ENCODE measurements around the gene CLEC5A.
"Not testable (repeated sequence)": the region's sequence is repeated elsewhere in the genome, so short reads cannot be mapped to it uniquely, and the experiment has no call there.

The CLEC5A gene

GRCh38 chr7:141949451-141949850, 2.7 kb upstream of the CLEC5A start:
- no peak for DNase-seq (ENCODE audit: low read depth in 2 of 3, low spot score in 2 of 3)

GRCh38 chr7:141949021-141949420, 2.2 kb upstream of the CLEC5A start:
- DNase-seq (ENCODE audit: low read depth in 2 of 3, low spot score in 2 of 3): no peak

- DNase-seq (ENCODE audit: low read depth in 2 of 3, low spot score in 2 of 3): no peak
Measured at GRCh38 chr7:141945356-141945755, 1.4 kb downstream of the CLEC5A start.

GRCh38 chr7:141944811-141945210, 2.0 kb downstream of the CLEC5A start:
- DNase-seq (ENCODE audit: low read depth in 2 of 3, low spot score in 2 of 3): no peak

GRCh38 chr7:141943846-141944245, 2.9 kb downstream of the CLEC5A start:
- DNase-seq (ENCODE audit: low read depth in 2 of 3, low spot score in 2 of 3): no peak

GRCh38 chr7:141941075-141941474, 5.7 kb downstream of the CLEC5A start:
- no peak for DNase-seq (ENCODE audit: low read depth in 2 of 3, low spot score in 2 of 3)

GRCh38 chr7:141930211-141930610, 16.6 kb downstream of the CLEC5A start:
- no peak for DNase-seq (ENCODE audit: low read depth in 2 of 3, low spot score in 2 of 3)

GRCh38 chr7:141928845-141929195, 18.0 kb downstream of the CLEC5A start:
- no peak for DNase-seq (ENCODE audit: low read depth in 2 of 3, low spot score in 2 of 3)

- no peak for DNase-seq (ENCODE audit: low read depth in 2 of 3, low spot score in 2 of 3)
Measured at GRCh38 chr7:141928146-141928844, 18.5 kb downstream of the CLEC5A start.

GRCh38 chr7:141920281-141920680, 26.5 kb downstream of the CLEC5A start:
- no peak for DNase-seq (ENCODE audit: low read depth in 2 of 3, low spot score in 2 of 3)

- no peak for DNase-seq (ENCODE audit: low read depth in 2 of 3, low spot score in 2 of 3)
Measured at GRCh38 chr7:141916099-141916498, 30.7 kb downstream of the CLEC5A start, which contains the start of gene OR9A4. Gene OR9A4 (plus strand): TSS chr7:141916399. CDS start chr7:141918876, 2,477 bp downstream.

- DNase-seq (ENCODE audit: low read depth in 2 of 3, low spot score in 2 of 3): no peak
Measured at GRCh38 chr7:141915565-141915964, 31.2 kb downstream of the CLEC5A start.

GRCh38 chr7:141911391-141911790, 35.4 kb downstream of the CLEC5A start:
- no peak for DNase-seq (ENCODE audit: low read depth in 2 of 3, low spot score in 2 of 3)

GRCh38 chr7:141906285-141906684, 40.5 kb downstream of the CLEC5A start:
- no peak for DNase-seq (ENCODE audit: low read depth in 2 of 3, low spot score in 2 of 3)

GRCh38 chr7:141899366-141899765, 47.4 kb downstream of the CLEC5A start:
- not testable (repeated sequence) for DNase-seq (ENCODE audit: low read depth in 2 of 3, low spot score in 2 of 3)

GRCh38 chr7:141891336-141891735, 55.4 kb downstream of the CLEC5A start:
- DNase-seq (ENCODE audit: low read depth in 2 of 3, low spot score in 2 of 3): no peak

GRCh38 chr7:141889321-141889720, 57.5 kb downstream of the CLEC5A start:
- DNase-seq (ENCODE audit: low read depth in 2 of 3, low spot score in 2 of 3): no peak

GRCh38 chr7:141884539-141885225, 62.1 kb downstream of the CLEC5A start:
- DNase-seq (ENCODE audit: low read depth in 2 of 3, low spot score in 2 of 3): no peak

GRCh38 chr7:141880960-141881359, 65.8 kb downstream of the CLEC5A start:
- DNase-seq (ENCODE audit: low read depth in 2 of 3, low spot score in 2 of 3): no peak

GRCh38 chr7:141877365-141877764, 69.4 kb downstream of the CLEC5A start:
- no peak for DNase-seq (ENCODE audit: low read depth in 2 of 3, low spot score in 2 of 3)
